Hematopoietic multipotent progenitor cell treated with erythropoietin and hydrocortisone succinate and interleukin-3 and kit ligand, for 8 days (in vitro differentiated cells): ENCODE results near the gene HNRNPA2B1.

Experiments
- DNase-seq: peaks from one replicate; pipeline ENCODE4 v3.0.0-alpha.2; 2015

HNRNPA2B1 gene

GRCh38 chr7:26141077-26141476 is 59.5 kb downstream of the HNRNPA2B1 start:
- DNase-seq: no peak

GRCh38 chr7:26140380-26140779 is 60.2 kb downstream of the HNRNPA2B1 start:
- DNase-seq: no peak
